H9 (cell line): ENCODE data around the gene MREG. TPM values are rescaled to one million over a fixed set of nuclear protein-coding genes. Genes with fewer than 3 reads are reported as not detected.

Experiments
- DNase-seq: peaks from one replicate; pipeline ENCODE4 v3.0.0-alpha.2; 2017
- H2AFZ ChIP-seq: one replicate; pipeline ENCODE4 v1.6.1; 2013; ENCODE audit warnings: mild to moderate bottlenecking, low read length, control low read depth, moderate library complexity
- H2AK5ac ChIP-seq: 2 replicates; pipeline ENCODE4 v1.6.1; 2013; ENCODE audit warnings: low read length, control low read depth, mixed read lengths; ENCODE audit not compliant: insufficient read length
- H2BK120ac ChIP-seq: one replicate; pipeline ENCODE4 v1.6.1; 2013; ENCODE audit warnings: low read depth, mild to moderate bottlenecking, low read length, control low read depth, inconsistent platforms; ENCODE audit not compliant: poor library complexity, severe bottlenecking
- H2BK12ac ChIP-seq: 2 replicates; pipeline ENCODE4 v1.6.1; 2013; ENCODE audit warnings: low read length, control low read depth, mixed read lengths, low read depth; ENCODE audit not compliant: insufficient read length
- H2BK15ac ChIP-seq: 2 replicates; pipeline ENCODE4 v1.6.1; 2013; ENCODE audit warnings: low read depth, low read length, control low read depth
- H2BK20ac ChIP-seq: one replicate; pipeline ENCODE4 v1.6.1; 2013; ENCODE audit warnings: low read depth, mild to moderate bottlenecking, low read length, control low read depth, inconsistent platforms; ENCODE audit not compliant: poor library complexity, severe bottlenecking
- H2BK5ac ChIP-seq: 2 replicates; pipeline ENCODE4 v1.6.1; 2013; ENCODE audit warnings: low read length, control low read depth, mixed read lengths; ENCODE audit not compliant: insufficient read length
- H3K14ac ChIP-seq: 2 replicates; pipeline ENCODE4 v1.6.1; 2013; ENCODE audit warnings: low read length, control low read depth; ENCODE audit not compliant: insufficient read depth
- H3K18ac ChIP-seq: 2 replicates; pipeline ENCODE4 v1.6.1; 2013; ENCODE audit warnings: low read depth, mild to moderate bottlenecking, mixed read lengths, low read length, control low read depth; ENCODE audit not compliant: insufficient read length
- H3K23ac ChIP-seq: 2 replicates; pipeline ENCODE4 v1.6.1; 2013; ENCODE audit warnings: low read length, control low read depth, mixed read lengths, low read depth; ENCODE audit not compliant: insufficient read length
- H3K23me2 ChIP-seq: 2 replicates; pipeline ENCODE4 v1.6.1; 2013; ENCODE audit warnings: low read depth, mild to moderate bottlenecking, mixed read lengths, low read length, control low read depth; ENCODE audit not compliant: insufficient read length, poor library complexity, severe bottlenecking
- H3K27ac ChIP-seq: 2 replicates; pipeline ENCODE4 v1.5.1; 2013; ENCODE audit warnings: low read length, control low read depth, mixed read lengths, low read depth; ENCODE audit not compliant: insufficient read length
- H3K27me3 ChIP-seq: 2 replicates; pipeline ENCODE4 v1.6.1; 2013; ENCODE audit warnings: low read length, control low read depth, inconsistent platforms; ENCODE audit not compliant: insufficient read depth
- H3K4ac ChIP-seq: 2 replicates; pipeline ENCODE4 v1.6.1; 2013; ENCODE audit warnings: low read depth, mild to moderate bottlenecking, control low read depth, inconsistent platforms, low read length, moderate library complexity
- H3K4me1 ChIP-seq: 2 replicates; pipeline ENCODE4 v1.6.1; 2013; ENCODE audit warnings: low read length, control low read depth, inconsistent platforms; ENCODE audit not compliant: insufficient read depth
- H3K4me2 ChIP-seq: 2 replicates; pipeline ENCODE4 v1.6.1; 2013; ENCODE audit warnings: low read length, control low read depth, mixed read lengths; ENCODE audit not compliant: insufficient read length, insufficient read depth
- H3K56ac ChIP-seq: 2 replicates; pipeline ENCODE4 v1.6.1; 2013; ENCODE audit warnings: low read depth, mild to moderate bottlenecking, mixed read lengths, low read length, control low read depth; ENCODE audit not compliant: insufficient read length
- H3K79me1 ChIP-seq: 2 replicates; pipeline ENCODE4 v1.6.1; 2013; ENCODE audit warnings: low read depth, mild to moderate bottlenecking, moderate library complexity, low read length, control low read depth, inconsistent platforms; ENCODE audit not compliant: insufficient read depth, poor library complexity, severe bottlenecking
- H3K79me2 ChIP-seq: 2 replicates; pipeline ENCODE4 v1.6.1; 2013; ENCODE audit warnings: low read length, control low read depth, inconsistent platforms; ENCODE audit not compliant: insufficient read depth
- H3K9ac ChIP-seq: 2 replicates; pipeline ENCODE4 v1.6.1; 2013; ENCODE audit warnings: low read length, control low read depth, mixed read lengths; ENCODE audit not compliant: insufficient read length; ENCODE audit errors: extremely low read depth
- H3K9me3 ChIP-seq: one replicate; pipeline ENCODE4 v1.6.1; 2013; ENCODE audit warnings: low read depth, low read length, inconsistent platforms; ENCODE audit not compliant: control insufficient read depth
- H3T11ph ChIP-seq: one replicate; pipeline ENCODE4 v1.6.1; 2013; ENCODE audit warnings: mild to moderate bottlenecking, low read length, control low read depth, inconsistent platforms
- H4K20me1 ChIP-seq: one replicate; pipeline ENCODE4 v1.6.1; 2013; ENCODE audit not compliant: control insufficient read depth, insufficient read length, insufficient read depth
- H4K5ac ChIP-seq: 2 replicates; pipeline ENCODE4 v1.6.1; 2013; ENCODE audit warnings: low read depth, mild to moderate bottlenecking, mixed read lengths, low read length, control low read depth; ENCODE audit not compliant: insufficient read length
- H4K8ac ChIP-seq: replicated peaks from 2 replicates; pipeline ENCODE4 v1.6.1; 2013; ENCODE audit warnings: low read length, control low read depth, mixed read lengths, low read depth; ENCODE audit not compliant: insufficient read length
- H4K91ac ChIP-seq: 2 replicates; pipeline ENCODE4 v1.6.1; 2013; ENCODE audit warnings: low read depth, mild to moderate bottlenecking, moderate library complexity, mixed read lengths, low read length, control low read depth; ENCODE audit not compliant: insufficient read length
- H3K27ac Mint-ChIP-seq, 3 experiments: 2 replicates in 2 of 3; 3 replicates in 1 of 3; pipeline ENCODE4 v1.8.0; 2020 to 2021; ENCODE audit warnings: mixed read lengths in 3 of 3, mild to moderate bottlenecking in 1 of 3, moderate library complexity in 1 of 3
- H3K27me3 Mint-ChIP-seq: 2 replicates; pipeline ENCODE4 v1.8.0; 2021; ENCODE audit warnings: low read depth, mild to moderate bottlenecking, moderate library complexity, mixed read lengths
- H3K36me3 Mint-ChIP-seq, 3 experiments: 2 replicates in 2 of 3; 3 replicates in 1 of 3; pipeline ENCODE4 v1.8.0; 2020 to 2021; ENCODE audit warnings: low read depth in 3 of 3, mixed read lengths in 3 of 3; ENCODE audit not compliant: insufficient read depth in 1 of 3
- H3K4me1 Mint-ChIP-seq, 2 experiments: 2 replicates each; pipeline ENCODE4 v1.8.0; 2020; ENCODE audit warnings: mixed read lengths in 2 of 2
- H3K4me3 Mint-ChIP-seq, 2 experiments: 2 replicates in 1 of 2; 3 replicates in 1 of 2; pipeline ENCODE4 v1.8.0; 2020 to 2021; ENCODE audit warnings: mild to moderate bottlenecking in 2 of 2, mixed read lengths in 2 of 2, moderate library complexity in 1 of 2
- H3K9me3 Mint-ChIP-seq, 2 experiments: 2 replicates in 1 of 2; 3 replicates in 1 of 2; pipeline ENCODE4 v1.8.0; 2020; ENCODE audit warnings: mild to moderate bottlenecking in 2 of 2, mixed read lengths in 2 of 2, moderate library complexity in 1 of 2
- WGBS: extraction: QIAGEN DNeasy Blood & Tissue Kit; methylation state at CpG from one replicate; pipeline ENCODE4 v1.1.7; 2013; ENCODE audit warnings: missing lambda C conversion rate, low lambda C conversion rate, mixed read lengths; ENCODE audit not compliant: insufficient read length; ENCODE audit errors: extremely low coverage; 5-methylcytosine and 5-hydroxymethylcytosine counted together
- long read RNA-seq: library from polyadenylated mRNA; unstranded; transcript quantifications from one replicate; pipeline ENCODE4 v2.0.0, GENCODE V29; 2020
- total RNA-seq: library from RNA; stranded (reverse); gene quantifications from 2 replicates; pipeline ENCODE4 v1.2.1, GENCODE V29; 2021
- TF ChIP-seq, protein P1 (sequence below): fragments of 200-600 bp; sonication (generic); conservative IDR thresholded peaks from 3 replicates; pipeline ENCODE4 v1.8.0; 2021; ENCODE audit warnings: antibody characterized with exemption, mild to moderate bottlenecking

MREG gene, protein sequence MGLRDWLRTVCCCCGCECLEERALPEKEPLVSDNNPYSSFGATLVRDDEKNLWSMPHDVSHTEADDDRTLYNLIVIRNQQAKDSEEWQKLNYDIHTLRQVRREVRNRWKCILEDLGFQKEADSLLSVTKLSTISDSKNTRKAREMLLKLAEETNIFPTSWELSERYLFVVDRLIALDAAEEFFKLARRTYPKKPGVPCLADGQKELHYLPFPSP
- total RNA-seq: 21.0 and 21.8 TPM in 2 replicates
- long read RNA-seq, partial matches to known transcripts: 2 of 6 reads
- long read RNA-seq, other reads (novel, unspliced or antisense): 3 of 6 reads

DNA sequence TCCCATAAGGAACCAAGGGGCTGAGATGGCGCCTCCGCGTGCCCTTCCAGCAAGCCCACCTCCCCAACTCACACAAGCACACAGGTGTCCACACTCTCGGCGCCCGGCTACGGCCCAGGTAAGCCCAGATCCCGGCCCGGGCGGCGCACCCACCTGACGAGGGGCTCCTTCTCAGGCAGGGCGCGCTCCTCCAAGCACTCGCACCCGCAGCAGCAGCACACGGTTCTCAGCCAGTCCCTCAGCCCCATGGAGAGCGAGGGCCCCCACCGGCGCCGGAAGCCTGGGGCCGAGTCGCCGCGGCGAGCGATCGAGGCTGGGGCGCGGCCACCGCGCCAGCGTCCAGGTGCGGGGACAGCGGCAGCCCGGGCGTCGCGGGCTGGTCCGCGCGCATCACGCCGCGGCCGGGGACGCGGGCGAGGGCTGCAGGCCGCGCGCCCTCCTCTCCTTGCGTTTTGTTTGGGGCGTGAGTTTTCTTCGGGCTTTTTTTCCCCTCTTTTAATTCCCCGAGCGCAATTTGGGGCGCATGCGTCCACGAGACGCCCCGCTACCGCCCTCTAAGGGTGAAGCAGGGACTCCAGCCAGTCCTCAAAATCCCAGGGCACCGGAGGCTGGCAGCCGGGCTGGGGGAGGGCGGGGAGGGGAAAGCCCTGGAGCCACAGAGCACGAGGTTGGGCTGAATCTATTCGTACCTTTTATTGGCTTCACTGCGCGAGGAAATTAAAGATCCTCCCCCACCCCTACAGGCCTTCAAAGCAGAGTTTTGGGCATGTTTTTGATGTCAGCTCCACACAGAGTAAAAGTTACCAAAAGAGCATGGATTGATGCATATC, at the start of gene MREG:
Gene MREG, minus strand, starts transcription at position 472 of the 830 bp plus-strand sequence. Its CDS starts 224 bp downstream, at position 248.
- Histone ChIP-seq H3K18ac (peak within 1 kb of the TSS; percentile 83), H3K4me1 (no peaks in the 10 kb centered on the region), H3K9me3 (no peaks in the 10 kb centered on the region), H3K27me3 (no peaks in the 10 kb centered on the region), H3K23me2 (peaks cover 6% of the 10 kb centered on the region), H2BK12ac (no peak within 1 kb of the TSS), H3K14ac (peak within 1 kb of the TSS; percentile 93), H3K9ac (peak within 1 kb of the TSS; percentile 91), H2BK120ac (no peak within 1 kb of the TSS), H3K79me2 (peaks cover 15% of the 10 kb centered on the region; the same call in 1 of the 2 replicates), H3K56ac (no peak within 1 kb of the TSS), H3K27ac (no peak within 1 kb of the TSS), H2AFZ (peak within 1 kb of the TSS; percentile 76), H2AK5ac (no peak within 1 kb of the TSS), H3K23ac (no peak within 1 kb of the TSS), H2BK20ac (no peak within 1 kb of the TSS), H2BK15ac (no peak within 1 kb of the TSS), H3K4ac (no peak within 1 kb of the TSS; the same call in 1 of the 2 replicates), H2BK5ac (no peak within 1 kb of the TSS), H4K5ac (no peak within 1 kb of the TSS), H4K8ac (no peak within 1 kb of the TSS), H3K79me1 (no peaks in the 10 kb centered on the region), H4K20me1 (no peaks in the 10 kb centered on the region), H4K91ac (no peak within 1 kb of the TSS), H3T11ph (no peak within 1 kb of the TSS), H3K4me2 (peak within 1 kb of the TSS; percentile 91)
- Mint-ChIP-seq H3K4me3 (peak within 1 kb of the TSS; percentile 89 to 95), H3K36me3 (peaks cover 2 to 9% (median 2%) of the 10 kb centered on the region in 3 experiments; a peak in 5 of 7 replicates), H3K9me3 (no peaks in the 10 kb centered on the region), H3K27me3 (no peaks in the 10 kb centered on the region), H3K27ac (peak within 1 kb of the TSS; percentile 72 to 95 (median 91)), H3K4me1 (peaks cover 17 to 18% of the 10 kb centered on the region in 2 experiments)
- no CpG with 5 or more reads among the region's 70 CpGs for WGBS
- peak; percentile 88 for DNase-seq
- TF ChIP-seq, protein P1, sequence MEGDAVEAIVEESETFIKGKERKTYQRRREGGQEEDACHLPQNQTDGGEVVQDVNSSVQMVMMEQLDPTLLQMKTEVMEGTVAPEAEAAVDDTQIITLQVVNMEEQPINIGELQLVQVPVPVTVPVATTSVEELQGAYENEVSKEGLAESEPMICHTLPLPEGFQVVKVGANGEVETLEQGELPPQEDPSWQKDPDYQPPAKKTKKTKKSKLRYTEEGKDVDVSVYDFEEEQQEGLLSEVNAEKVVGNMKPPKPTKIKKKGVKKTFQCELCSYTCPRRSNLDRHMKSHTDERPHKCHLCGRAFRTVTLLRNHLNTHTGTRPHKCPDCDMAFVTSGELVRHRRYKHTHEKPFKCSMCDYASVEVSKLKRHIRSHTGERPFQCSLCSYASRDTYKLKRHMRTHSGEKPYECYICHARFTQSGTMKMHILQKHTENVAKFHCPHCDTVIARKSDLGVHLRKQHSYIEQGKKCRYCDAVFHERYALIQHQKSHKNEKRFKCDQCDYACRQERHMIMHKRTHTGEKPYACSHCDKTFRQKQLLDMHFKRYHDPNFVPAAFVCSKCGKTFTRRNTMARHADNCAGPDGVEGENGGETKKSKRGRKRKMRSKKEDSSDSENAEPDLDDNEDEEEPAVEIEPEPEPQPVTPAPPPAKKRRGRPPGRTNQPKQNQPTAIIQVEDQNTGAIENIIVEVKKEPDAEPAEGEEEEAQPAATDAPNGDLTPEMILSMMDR: peak; percentile 73
